Transverse colon (tissue), 4 donors: ENCODE data around the gene GFOD1.

Source experiments
- CTCF ChIP-seq, 5 experiments: fragments of 200-600 bp in 3 of 5; fragments of 450-650 bp in 2 of 5; sonication (generic) in 3 of 5; IDR thresholded peaks; 1 replicate in 2 of 5; 2 replicates in 3 of 5; pipeline ENCODE4 v1.5.1; 2016 to 2017; ENCODE audit warnings: antibody characterized with exemption in 5 of 5, inconsistent platforms in 3 of 5, mild to moderate bottlenecking in 2 of 5, moderate library complexity in 1 of 5
- EP300 ChIP-seq: sonication (generic); formaldehyde crosslinking; IDR thresholded peaks from one replicate; pipeline ENCODE4 v1.6.1; 2017; ENCODE audit warnings: antibody characterized with exemption, low read depth
- POLR2A ChIP-seq: fragments of 450-650 bp; IDR thresholded peaks from one replicate; pipeline ENCODE4 v1.6.1; 2016; ENCODE audit warnings: antibody characterized with exemption, mild to moderate bottlenecking, moderate library complexity
- POLR2AphosphoS5 ChIP-seq, 3 donors: sonication (generic); formaldehyde crosslinking; IDR thresholded peaks; one replicate each; pipeline ENCODE4 v1.6.1; 2016; ENCODE audit warnings: antibody characterized with exemption in 3 of 3

GRCh38 chr6:13508711-13509705 lies 21.6 kb upstream of the GFOD1 start:
- no peak for TF ChIP-seq CTCF (IDR thresholded peaks at IDR 0.05)
- TF ChIP-seq POLR2AphosphoS5 (IDR thresholded peaks at IDR 0.05): no peak
- TF ChIP-seq POLR2A: no peak
- no peak for TF ChIP-seq EP300
